ENCODE measurements around the gene ARHGEF7.

ARHGEF7 gene

GRCh38 chr13:111347438-111347837, 232.3 kb downstream of the ARHGEF7 start:
- no peaks in the 10 kb centered on the region for H3K9me3 ChIP-seq (ENCODE audit: control insufficient read depth in 1 of 2, low read length in 2 of 2)
- no peak overlapping the region for H3K27ac ChIP-seq (ENCODE audit: low read length)
- peaks cover 0 to 9% of the 10 kb centered on the region in 2 donors for H3K36me3 ChIP-seq (ENCODE audit: control insufficient read depth in 1 of 2, insufficient read depth in 2 of 2, low read length in 2 of 2)
- H3K27me3 ChIP-seq (ENCODE audit: low read depth, low read length), result no peaks in the 10 kb centered on the region
- H3K4me3 ChIP-seq (ENCODE audit: low read depth in 1 of 2, low read length in 2 of 2), result no peak overlapping the region
- H3K4me1 ChIP-seq (ENCODE audit: control insufficient read depth in 1 of 2, insufficient read depth in 2 of 2, low read length in 2 of 2), result no peaks in the 10 kb centered on the region

GRCh38 chr13:111353508-111353907, 238.4 kb downstream of the ARHGEF7 start:
- H3K27ac ChIP-seq (ENCODE audit: low read length), result no peak overlapping the region
- H3K27me3 ChIP-seq (ENCODE audit: low read depth, low read length), result no peaks in the 10 kb centered on the region
- H3K9me3 ChIP-seq (ENCODE audit: control insufficient read depth in 1 of 2, low read length in 2 of 2), result no peaks in the 10 kb centered on the region
- no peaks in the 10 kb centered on the region for H3K4me1 ChIP-seq (ENCODE audit: control insufficient read depth in 1 of 2, insufficient read depth in 2 of 2, low read length in 2 of 2)
- no peak overlapping the region for H3K4me3 ChIP-seq (ENCODE audit: low read depth in 1 of 2, low read length in 2 of 2)
- H3K36me3 ChIP-seq (ENCODE audit: control insufficient read depth in 1 of 2, insufficient read depth in 2 of 2, low read length in 2 of 2), result no peaks in the 10 kb centered on the region

- Histone ChIP-seq H3K27me3 (ENCODE audit: low read depth, low read length) (no peaks in the 10 kb centered on the region), H3K9me3 (ENCODE audit: control insufficient read depth in 1 of 2, low read length in 2 of 2) (no peaks in the 10 kb centered on the region), H3K27ac (ENCODE audit: low read length) (no peak overlapping the region), H3K36me3 (ENCODE audit: control insufficient read depth in 1 of 2, insufficient read depth in 2 of 2, low read length in 2 of 2) (no peaks in the 10 kb centered on the region), H3K4me1 (ENCODE audit: control insufficient read depth in 1 of 2, insufficient read depth in 2 of 2, low read length in 2 of 2) (no peaks in the 10 kb centered on the region), H3K4me3 (ENCODE audit: low read depth in 1 of 2, low read length in 2 of 2) (no peak overlapping the region)
Measured at GRCh38 chr13:111354789-111355188, 239.7 kb downstream of the ARHGEF7 start.

All from muscle layer of duodenum (tissue), 2 donors.